T-helper 9 cell (primary cell): ENCODE data around the gene PIEZO2.

Source experiments
- DNase-seq: peaks from one replicate; pipeline ENCODE4 v3.0.0-alpha.2; 2020

The PIEZO2 gene

DNA sequence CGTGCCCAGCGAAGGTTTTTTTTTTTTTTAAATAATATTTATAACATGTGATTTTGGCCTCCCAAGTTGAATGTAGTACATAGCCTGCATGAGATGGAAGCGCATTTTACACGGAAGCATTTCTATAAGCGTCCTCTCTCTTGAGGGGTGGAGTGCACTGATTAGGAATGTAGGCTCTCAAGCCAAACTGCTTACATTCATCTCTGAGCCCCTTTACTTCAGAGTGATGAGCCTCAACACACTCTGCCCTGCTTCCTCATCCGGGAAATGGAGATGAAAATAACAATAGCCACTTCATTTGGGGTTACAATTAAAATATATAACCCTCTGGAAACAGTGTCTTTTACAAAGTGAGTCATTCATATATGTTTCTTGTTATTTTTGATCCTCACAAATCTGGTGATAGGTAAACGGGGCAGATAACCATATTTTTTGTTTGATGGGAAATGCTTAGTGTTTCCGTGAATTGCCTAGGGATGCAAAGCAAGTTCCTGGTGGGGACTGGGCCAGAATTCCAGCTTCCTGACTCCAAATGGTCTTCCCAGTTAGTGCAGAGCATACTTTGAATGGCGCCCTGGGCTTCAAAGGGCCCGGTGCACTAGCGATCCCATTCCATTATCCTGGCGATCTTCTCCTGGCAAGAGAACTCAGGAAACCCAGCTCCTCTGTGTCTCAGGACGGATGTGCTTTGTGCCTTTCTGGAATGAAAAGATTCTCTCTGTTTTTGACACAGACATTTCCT, 124.3 kb downstream of the PIEZO2 start:
- DNase-seq, result no peak

DNA sequence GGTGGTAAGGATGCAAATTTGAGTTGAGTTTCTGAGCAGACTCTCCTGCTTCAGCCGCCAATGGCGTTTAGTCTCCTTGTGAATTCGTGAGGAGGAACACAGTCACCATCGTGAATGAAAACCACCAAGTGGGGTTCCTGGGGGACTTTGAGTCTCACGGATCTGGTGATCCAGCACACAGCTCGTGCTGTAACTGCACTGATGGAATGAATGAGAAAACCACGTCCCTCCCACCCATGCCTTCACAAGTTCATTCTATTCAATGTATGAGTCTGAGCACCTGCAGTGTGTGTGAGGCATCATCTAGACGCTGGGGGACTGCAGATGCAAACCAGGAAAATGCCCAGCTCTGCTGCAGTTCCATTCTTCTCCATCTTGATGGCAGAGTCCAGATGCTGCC, 127.9 kb downstream of the PIEZO2 start:
- DNase-seq, result no peak

DNA sequence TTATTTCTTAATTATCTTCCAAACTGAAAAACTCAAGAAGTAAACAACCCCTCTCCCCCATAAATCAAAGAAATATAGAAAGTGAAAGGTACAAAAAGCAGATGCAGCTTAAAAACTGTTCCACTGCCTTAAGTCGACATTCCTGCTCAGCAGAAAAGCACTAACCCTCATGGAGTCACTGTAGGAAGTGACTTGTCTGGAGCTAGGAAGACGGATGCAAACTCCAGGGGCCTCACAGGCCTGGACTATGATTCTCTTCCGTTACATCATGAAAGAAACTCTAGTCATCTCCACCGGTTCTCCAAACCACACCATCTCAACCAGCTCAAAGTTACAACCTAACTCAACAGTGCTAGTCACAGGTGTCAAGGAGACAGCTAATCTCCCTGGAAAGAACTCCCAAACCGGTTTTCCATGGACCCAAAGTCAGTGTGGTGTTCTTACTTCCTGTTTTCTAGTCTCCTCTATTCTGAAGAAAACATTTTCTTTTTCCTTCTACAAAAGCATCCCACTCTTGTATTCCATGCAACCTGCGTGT, 128.4 kb downstream of the PIEZO2 start:
- no peak for DNase-seq

DNA sequence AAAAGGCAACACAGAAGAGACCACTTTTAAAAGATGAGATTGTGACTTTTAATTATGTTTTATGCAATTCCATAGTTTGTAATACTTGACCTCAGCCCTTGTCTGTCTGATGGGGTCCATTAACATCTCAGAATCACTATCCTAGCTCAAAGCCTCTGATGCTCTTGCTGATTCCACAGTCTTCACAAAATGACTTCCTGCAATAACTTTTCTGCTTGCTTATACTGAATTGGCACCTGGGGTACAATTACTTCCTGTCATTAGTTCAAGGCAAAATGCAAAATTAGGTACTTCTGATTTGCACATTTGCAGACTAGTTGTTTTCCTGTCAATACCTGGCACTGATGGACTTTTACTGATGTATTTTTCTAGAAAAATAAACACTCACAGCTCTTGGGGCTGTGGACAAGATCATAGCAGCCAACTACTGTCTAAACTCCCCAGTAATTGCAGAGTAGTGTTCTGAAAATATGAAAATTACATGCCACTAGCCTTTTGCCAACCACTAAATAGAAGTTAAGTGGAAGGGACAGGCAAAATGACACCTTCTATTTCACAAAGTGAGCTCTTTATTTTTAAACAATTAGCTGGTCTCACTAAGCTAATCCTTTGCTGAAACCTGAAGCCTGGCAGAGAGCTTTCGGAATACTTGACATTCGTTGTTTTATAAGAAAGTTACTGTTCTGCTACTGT, 129.1 kb downstream of the PIEZO2 start:
- no peak for DNase-seq

DNA sequence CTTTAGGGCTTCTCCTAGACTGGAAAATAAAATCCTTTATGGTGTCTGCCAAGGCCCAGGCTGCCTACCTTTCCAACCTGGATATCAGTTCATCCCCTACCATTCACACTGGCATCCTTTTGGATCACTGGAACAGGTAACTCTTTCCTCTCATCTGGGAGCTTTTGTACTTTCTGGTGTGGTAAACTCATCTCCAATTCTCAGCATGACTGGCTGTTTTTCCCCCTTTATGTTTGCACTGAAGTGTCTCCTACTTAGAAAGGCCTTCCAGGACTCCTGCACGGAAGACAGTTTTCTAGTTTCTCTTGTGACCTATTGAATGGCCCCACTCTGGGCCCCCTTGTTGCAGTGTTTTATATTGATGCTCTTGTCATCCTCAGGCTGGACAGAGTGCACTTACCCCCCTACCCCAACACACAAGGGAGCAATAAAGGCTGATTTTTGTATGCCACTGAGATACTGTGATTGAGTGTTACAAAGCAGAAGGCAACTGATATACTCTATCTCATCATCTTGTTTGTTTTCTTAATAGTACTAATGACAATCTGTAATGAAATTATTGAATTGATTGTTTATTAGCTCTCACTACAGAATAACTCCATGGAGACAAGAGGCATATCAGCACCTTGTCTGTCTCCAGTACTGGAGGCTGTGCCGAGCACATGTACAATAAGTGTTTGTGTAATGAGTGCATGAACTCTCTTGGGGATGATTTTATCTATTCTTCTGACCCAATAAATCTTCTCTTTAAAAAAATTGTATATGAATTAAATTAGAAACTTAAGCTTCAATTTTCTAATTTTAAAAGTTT, 129.9 kb downstream of the PIEZO2 start:
- DNase-seq, result no peak

DNA sequence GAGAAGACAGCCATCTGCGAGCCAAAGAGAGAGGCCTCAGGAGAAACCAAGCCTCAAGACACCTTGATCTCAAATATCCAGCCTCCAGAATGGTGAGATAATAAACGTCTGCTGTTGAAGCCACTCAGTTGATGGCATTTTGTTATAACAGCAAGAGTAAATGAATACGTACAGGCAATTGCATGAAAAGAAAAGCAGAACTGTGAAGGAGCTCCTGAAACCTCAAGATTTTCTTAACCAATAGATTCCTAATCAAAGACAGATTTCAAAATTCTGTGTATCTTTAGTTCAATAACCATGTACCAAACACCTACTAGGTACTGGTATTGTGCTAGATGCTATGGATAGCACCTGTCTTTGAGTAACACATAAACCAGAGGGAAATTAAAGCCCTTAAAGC, 139.5 kb downstream of the PIEZO2 start:
- DNase-seq, result no peak

DNA sequence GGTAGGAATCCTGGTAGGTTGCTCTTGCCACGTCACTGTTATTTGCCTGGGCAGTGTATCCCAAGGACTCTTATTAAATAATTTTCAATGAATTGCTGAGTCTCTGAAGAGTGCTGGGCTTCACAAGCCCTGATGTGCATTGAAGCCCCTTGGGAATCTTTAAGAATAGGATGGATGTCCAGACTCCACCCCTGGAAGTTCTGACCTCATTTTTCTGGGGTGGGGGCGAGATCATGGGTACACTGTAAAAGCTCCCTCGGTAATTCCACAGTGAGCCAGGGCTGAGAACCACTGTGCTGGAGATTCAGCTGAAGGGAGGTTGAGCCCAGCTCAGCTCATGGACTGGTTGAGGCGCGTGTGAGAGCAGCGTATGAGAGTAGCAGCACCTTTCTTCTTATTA, 140.2 kb downstream of the PIEZO2 start:
- DNase-seq, result no peak

DNA sequence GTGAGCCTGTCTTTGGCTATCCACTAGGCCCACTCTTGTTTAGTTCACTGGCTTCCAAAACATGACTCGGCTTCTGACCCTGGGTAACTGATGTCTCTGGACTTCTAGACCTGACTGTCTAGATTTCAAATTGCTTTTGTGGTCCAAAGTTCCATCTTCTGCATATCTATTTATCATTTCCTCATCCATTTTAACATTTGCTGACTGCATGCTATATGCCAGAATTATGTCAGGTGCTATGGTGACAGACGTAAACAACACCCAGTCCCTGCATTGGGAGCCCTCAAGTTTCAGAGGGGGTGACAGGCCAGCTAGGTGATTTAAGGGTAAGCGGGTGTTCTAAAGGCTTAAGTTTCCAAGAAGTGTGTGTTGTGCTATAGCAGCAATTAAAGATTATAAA, 140.9 kb downstream of the PIEZO2 start:
- DNase-seq, result no peak

DNA sequence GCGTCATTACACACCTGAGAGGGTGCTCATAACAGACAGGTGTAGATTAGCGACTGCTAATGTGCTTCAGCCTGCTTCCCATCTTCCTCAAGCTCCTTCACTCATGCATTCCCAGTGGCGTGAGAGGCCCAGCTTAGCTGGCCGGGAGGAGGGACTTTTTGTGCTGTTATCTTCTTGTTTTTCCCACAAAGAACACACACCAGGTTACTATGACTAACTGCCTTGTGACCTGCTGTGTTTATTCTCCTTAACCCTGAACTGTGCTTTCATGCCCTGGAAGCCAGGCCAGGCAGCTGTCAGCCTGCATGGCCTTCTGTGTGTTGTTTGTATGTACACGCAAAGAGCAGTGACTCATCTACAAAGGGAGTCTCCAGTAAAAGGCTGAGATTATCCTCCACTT, 143.8 kb downstream of the PIEZO2 start:
- no peak for DNase-seq

DNA sequence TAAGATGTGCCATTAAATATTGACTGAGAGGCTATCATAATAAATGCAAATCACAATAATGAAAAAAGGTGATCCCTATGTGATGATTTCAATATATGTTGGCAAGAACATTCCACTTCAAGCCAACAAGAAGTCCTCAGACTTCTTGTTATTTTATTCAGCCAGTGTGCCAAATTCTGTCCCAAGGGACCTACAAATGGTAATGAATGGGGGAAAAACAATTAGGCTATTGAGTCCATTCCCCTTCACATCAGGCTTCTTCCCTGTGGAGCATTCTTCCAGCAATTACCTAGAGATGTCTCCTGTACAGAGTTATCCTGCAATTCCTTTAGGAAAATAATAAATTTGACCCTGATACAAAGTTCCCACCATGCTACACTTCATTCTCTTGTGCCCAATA, 144.4 kb downstream of the PIEZO2 start:
- DNase-seq, result no peak

DNA sequence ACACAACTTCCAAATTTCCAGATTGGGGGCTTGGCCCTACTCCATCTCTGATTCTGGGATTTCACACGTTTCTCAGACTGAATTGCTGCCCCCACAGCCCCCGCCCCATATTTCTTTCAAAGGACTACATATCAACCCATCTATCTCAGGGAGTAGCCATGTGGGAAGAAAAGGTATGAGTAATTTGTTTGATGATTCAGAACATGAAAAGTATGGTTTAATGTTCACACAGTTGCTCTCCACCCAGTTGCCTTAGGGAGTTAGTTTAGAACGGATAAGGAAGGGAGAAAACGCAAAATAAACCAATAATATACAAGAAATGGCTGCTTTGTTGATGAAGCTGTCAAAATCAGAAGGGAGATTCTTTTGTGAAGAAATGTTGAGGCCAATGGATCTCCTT, 145.1 kb downstream of the PIEZO2 start:
- DNase-seq, result no peak

DNA sequence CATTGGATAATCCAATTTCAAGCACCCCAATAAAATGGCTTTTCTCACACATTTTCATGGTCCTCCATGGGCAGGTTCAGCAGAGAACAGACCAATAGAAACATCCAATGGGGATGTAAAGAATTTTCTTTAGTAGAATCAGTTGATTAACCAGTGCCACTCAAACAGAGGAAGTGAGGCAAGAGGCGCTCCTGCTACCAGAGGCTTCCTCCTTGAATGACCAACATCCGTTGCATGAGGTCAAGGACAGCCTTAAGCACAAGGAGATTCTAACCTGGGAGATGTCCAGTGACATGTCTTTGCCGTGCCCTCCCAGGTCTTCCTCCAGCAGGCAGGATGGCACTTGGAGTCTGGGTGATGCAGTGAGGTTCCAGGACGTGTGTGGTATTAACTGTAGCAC, 146.6 kb downstream of the PIEZO2 start:
- no peak for DNase-seq

DNA sequence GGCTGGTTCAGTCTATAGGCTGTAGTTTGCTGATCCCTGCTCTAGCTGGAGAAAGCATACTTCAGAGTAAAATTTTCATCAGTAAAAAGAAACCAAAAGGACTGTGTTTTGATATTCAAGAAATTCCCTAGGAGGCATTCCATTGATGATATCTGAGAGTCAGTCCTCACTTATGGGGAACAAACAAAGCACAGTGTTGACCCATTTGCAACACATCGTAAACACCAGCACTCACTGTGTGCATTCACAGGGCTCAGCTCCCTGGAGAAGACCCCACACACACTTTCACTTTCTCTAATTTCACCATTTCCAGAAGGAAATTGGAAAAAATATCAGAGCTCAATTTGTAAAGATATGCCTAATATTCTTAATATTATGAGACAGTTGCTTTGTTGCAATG, 147.1 kb downstream of the PIEZO2 start:
- no peak for DNase-seq

DNA sequence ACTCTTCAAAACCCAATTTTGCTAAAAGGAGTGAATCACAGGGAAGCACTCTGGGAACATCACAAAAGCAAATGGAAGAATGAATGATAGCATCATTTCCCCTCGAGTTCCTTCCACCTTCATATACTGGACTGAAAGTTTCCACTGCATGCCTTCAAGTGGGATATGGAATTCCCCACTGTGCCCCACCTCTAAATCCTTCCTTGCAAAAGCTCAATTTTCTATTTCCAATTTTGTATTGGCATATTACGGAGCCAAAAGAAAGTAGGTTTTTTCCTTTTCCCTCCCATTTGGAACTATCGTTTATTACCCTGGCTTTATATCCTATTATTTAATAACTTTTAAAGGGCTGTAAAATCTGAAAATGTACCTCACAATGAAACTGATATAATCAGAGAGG, 149.3 kb downstream of the PIEZO2 start:
- no peak for DNase-seq

DNA sequence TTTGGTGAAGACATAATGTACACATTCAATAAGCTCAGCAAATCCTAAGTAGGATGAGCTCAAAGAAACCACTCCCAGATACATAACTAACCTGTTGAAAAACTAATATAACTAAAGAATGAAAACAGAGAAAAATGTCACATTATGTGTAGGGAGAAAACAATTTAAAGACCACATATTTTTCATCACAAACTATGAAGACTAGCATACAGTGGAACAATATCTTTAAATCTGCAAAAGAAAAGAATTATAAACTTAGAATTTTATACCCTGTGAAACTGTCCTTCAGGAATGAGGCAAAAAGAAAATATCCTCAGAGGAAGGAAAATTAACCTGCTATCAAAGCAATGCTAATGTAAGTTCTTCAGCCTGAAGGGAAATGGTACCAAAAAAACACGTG, 151.5 kb downstream of the PIEZO2 start:
- DNase-seq, result no peak

DNA sequence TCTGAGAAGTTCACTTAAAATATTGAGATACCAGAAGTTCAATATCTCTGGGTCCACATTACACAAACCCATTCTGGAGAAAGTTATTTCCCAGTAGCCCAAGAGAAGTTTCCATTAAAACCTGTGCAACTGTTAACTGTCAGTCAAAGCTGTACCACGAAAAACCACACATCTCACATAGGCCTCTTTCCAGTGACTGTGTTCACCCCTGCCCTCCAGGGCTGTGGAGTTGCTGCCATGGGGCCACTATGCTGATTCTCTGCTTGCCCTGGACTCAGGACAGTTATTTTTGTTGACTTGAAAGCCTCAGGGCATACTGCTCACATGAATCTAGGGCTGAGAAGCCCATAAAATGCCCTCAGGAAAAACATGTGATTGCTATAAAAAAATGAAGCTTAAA, 153.8 kb downstream of the PIEZO2 start:
- DNase-seq, result no peak

DNA sequence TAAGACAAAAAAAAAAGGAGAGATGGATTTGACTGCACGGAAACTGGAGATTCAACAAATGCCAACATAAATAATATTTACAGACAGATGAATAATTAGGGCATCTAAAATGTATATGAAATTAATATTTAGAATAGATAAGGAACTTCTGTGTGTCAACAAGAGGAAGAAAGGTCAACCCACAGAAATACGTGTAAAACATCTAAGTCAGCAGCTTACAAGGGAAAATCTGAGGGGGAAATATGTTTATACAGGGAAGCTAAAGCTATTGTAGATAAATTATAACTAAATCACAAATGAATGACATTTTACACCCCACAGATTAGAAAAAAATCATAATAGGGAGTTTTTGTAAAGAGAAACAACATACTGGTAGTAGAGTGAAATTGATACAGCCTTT, 159.9 kb downstream of the PIEZO2 start:
- DNase-seq, result no peak

DNA sequence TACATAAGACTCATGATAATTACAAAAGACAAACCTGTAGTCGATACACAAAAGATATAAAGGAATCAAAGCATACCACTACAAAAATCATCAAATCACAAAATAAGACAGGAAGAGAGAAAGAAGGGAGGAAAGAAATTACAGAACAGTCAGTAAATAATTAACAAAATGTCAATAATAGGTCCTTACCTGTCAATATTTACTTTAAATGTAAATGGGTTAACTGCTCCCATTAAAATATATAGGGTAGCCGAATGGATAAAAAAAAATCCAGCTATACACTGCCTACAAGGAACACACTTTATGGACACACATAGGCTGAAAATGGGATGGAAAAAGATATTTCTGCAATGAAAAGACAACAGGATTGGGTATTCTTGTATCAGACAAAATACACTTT, 163.7 kb downstream of the PIEZO2 start:
- DNase-seq, result no peak

DNA sequence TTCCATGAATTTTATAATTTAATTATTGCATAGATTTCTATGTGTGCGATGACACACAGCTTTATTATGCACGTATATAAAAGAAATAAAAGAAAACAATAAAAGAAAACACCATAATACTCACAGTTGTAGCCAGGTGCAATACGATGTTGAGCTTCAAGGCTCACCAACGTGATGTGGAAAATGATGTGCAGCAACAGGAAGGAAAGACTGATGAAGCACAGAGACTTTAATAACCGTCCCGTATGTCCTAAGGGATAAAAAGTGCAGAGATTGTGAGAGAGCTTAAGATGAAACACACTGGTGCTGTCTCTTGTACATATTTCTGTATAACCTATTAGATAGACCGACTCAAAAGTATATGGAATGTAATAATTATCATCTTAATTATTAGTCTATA, 170.0 kb downstream of the PIEZO2 start:
- DNase-seq, result no peak

DNA sequence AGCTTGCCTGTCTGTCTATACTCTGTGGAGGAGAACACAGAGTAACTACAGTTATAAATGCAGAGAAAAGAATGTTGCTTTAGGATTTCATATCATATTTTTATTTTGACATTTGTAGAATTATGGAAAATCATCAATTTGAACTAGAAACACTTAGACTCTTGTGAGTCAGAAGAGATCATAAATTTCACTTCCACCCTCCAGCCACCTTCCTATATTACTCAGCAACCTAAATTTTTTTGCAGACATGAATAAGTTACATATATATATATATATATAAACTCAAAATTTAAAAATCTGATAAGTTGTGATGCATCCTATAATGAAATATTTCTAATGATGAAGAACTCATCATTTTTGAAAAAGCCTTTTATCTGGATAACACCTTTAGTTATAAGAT, 172.3 kb downstream of the PIEZO2 start:
- no peak for DNase-seq

DNA sequence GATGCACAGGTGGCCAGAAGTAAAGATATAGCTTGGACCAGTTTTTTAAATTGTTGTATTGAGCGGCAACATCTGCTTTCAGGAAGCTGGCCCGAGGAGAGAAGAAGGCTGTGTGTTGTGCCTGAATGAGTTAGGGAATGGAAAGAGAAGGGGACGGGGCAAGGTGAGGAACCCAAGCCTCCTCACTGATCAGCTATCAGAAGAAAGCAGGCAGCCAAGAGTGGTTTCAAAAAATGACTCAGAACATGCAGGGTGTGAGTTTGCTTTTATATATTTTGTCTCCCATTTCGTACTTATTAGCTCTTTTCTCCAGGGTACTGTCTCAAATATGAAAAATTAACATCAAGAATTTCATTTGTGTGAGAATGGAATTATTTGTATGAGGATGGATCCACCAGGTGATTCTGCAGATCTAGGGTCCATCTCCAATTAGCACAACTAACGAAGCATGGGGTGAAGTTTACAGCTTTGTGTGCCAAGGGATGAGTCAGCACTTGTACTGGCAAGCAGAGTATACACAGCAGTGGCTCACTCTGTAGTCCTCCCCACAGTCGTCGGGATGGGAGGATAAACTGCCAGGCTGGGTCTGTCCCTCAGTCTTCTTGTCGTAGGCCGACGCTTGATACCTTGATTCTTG, 175.7 kb downstream of the PIEZO2 start:
- no peak for DNase-seq

DNA sequence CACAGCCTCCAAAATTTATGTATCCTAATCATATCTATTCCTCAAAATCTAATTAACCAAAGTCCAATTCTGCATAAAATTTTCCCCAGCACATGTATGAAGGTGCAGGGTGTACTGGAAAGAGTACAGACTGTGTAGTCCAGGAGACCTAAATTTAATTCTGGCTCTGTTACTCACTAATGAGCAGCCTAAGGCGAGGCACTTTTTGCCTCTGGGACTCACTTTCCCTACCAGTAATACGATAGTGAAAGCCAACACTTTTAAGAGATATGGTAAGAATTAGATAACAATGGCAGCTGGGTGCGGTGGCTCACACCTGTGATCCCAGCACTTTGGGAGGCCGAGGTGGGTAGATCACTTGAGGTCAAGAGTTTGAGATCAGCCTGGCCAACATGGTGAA, 177.7 kb downstream of the PIEZO2 start:
- no peak for DNase-seq

DNA sequence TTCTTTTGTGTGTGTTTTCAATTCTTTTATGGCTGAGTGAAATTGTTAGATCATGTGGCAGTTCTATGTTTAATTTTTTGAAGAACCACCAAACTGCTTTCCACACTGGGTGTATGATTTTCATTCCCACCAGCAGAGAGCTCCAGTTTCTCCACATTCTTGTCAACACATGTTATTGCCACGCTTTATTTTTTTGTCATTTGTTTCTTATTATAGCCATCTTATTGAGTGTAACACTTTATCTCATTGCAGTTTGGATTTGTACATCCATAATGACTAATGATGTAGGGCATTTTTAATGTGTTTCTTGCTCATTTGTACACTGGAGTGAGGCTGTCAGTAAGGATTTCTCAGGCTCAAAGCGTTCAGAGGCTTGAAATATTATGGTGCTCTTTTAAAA, 184.2 kb downstream of the PIEZO2 start:
- no peak for DNase-seq
